Cardiac ventricle fibroblast (primary cell): ENCODE measurements around the gene ZNF880. TPM values are rescaled to one million over a fixed set of nuclear protein-coding genes. Genes with fewer than 3 reads are reported as not detected.

Experiments
- total RNA-seq: library from RNA; depleted of rRNA; stranded (reverse); fragments of >200 nt; gene quantifications from 2 replicates; pipeline ENCODE4 v1.2.3, GENCODE V29; 2015

ZNF880 gene
- total RNA-seq = 15.2 and 28.0 TPM in 2 replicates

DNA sequence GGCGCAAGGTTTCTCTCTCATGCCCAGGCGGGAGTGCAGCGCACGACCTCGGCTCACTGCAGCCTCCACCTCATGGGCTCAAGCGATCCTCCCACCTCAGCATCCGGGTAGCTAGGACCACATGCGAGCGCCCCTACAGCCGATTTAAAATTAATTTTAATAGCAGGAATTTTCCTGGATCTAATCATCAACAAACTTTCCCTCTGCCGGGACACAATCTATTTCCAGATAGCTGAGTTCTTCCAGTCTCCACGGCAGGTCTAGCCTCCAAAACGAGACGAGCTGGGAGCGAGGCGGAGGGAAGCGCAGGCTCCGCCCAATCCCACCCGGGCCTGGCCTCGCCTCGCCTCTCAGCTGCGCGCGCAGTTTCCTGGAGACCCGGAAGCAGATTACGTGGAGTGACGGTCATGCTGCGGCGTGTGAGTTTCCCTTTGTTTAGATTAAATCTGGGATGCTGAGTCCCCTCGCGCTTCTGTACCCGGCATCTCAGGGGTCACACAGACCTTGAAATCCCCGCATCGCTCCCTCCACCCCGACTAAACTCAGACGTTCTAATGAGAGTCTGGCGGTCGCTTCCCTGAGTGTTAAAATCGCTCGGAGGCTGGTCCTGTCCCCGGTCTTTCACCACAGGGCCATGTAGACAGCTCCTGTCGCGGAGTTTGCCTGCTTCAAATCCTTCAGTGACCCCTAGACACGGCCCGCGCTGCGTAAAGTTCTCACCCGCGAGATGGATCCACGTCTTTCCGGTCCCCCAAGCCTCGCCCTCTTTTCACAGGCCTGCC is at the start of gene ZNF880:
Gene ZNF880 (plus strand): TSS at position 365 of the 782 bp plus-strand sequence. CDS start 43 bp downstream, at position 408.

GRCh38 chr19:52336117-52336790 is 33.5 kb upstream of the ZNF880 start, which contains the start of gene ZNF610:
ZNF610 (plus strand) TSS chr19:52336243; CDS start chr19:52349173, 12,930 bp downstream.

DNA sequence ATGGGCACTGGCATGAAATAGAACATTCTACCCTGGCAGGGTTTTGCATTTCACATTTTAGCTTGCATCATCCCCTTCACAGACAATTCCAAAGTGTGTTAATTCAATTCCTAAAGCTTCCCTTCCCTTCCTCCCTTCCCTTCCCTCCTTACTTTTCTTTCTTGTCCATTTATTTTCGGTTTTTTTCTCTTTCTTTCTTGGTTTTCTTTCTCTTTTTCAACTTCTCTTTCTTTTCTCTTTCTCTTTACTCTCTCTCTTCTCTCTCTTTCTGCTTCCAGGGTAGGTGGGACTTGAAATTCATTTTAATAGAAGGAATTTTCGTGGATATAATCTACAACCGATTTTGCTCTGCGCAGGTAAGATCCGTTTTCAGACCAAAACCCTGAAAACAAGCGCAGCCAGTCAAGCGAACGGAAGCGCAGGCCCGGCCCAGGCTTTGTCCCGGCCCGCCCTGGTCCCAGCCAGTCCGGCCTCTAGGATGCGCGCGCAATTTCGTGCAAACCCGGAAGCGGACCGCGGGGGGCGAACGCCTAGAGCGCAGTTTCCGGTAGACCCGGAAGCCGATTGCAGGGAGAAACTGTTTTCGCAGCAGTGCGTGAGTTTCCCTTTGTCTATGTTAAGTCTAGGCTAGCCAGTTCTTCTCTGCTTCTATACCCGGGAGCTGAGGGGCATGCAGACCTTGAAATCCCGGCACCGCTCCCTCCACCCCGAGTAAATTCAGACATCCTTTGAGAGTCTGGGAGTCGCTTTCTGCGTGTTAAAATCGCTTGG is 27.8 kb downstream of the ZNF880 start, which contains the start of gene ZNF528:
Gene ZNF528 (plus strand): TSS at position 540 of the 771 bp plus-strand sequence. CDS start 4,165 bp downstream, outside the sequence.

GRCh38 chr19:52428937-52429336 is 59.2 kb downstream of the ZNF880 start, which contains the start of gene ZNF534:
ZNF534 (plus strand) TSS chr19:52429148; CDS start chr19:52431475, 2,327 bp downstream.

Other genes starting within 250 kb of the ZNF880 start
- gene ZNF616, start 230.0 kb upstream of the ZNF880 start, total RNA-seq = 7.1 and 11.5 TPM in 2 replicates
- 10.4 and 12.8 TPM in 2 replicates for gene ZNF836, start 198.3 kb upstream of the ZNF880 start, total RNA-seq
- 223 and 229 TPM in 2 replicates for gene PPP2R1A, start 179.9 kb upstream of the ZNF880 start, total RNA-seq
- gene ZNF766, start 100.3 kb upstream of the ZNF880 start, total RNA-seq = 7.7 and 12.7 TPM in 2 replicates
- 11.5 and 12.6 TPM in 2 replicates for gene ZNF480, start 72.8 kb upstream of the ZNF880 start, total RNA-seq
- 4.1 and 4.6 TPM in 2 replicates for gene ZNF610, start 33.7 kb upstream of the ZNF880 start, total RNA-seq
- 10.4 and 19.5 TPM in 2 replicates for gene ZNF528, start 27.9 kb downstream of the ZNF880 start, total RNA-seq
- gene ZNF534, start 59.2 kb downstream of the ZNF880 start, total RNA-seq = 0.06 TPM in 1 of 2 replicates, not detected in the other
- gene ZNF578, start 83.6 kb downstream of the ZNF880 start, total RNA-seq = 3.2 and 4.7 TPM in 2 replicates
- 5.8 and 11.0 TPM in 2 replicates for gene ZNF808, start 157.7 kb downstream of the ZNF880 start, total RNA-seq
- gene ZNF701, start 200.4 kb downstream of the ZNF880 start, total RNA-seq = 5.0 and 6.5 TPM in 2 replicates